ENCODE results near the gene C2orf74.
"Not testable (repeated sequence)": the region's sequence is repeated elsewhere in the genome, so short reads cannot be mapped to it uniquely, and the experiment has no call there.

Gene C2orf74

GRCh38 chr2:61175036-61175435 lies 13.0 kb downstream of the C2orf74 start:
- DNase-seq (ENCODE audit: low read depth) = no peak

- peak; percentile 79 for DNase-seq (ENCODE audit: low read depth)
Measured at GRCh38 chr2:61176755-61177726, 15.1 kb downstream of the C2orf74 start.

- DNase-seq (ENCODE audit: low read depth) = peak; percentile 12
Measured at GRCh38 chr2:61177727-61178549, 15.9 kb downstream of the C2orf74 start.

GRCh38 chr2:61178603-61179545 lies 16.9 kb downstream of the C2orf74 start:
- peak; percentile 40 for DNase-seq (ENCODE audit: low read depth)

GRCh38 chr2:61179701-61180639 lies 18.0 kb downstream of the C2orf74 start:
- DNase-seq (ENCODE audit: low read depth) = peak; percentile 87

GRCh38 chr2:61180686-61181085 lies 18.7 kb downstream of the C2orf74 start:
- no peak for DNase-seq (ENCODE audit: low read depth)

GRCh38 chr2:61181382-61182058 lies 19.5 kb downstream of the C2orf74 start:
- peak; percentile 52 for DNase-seq (ENCODE audit: low read depth)

- no peak for DNase-seq (ENCODE audit: low read depth)
Measured at GRCh38 chr2:61182059-61182383, 20.0 kb downstream of the C2orf74 start.

- no peak for DNase-seq (ENCODE audit: low read depth)
Measured at GRCh38 chr2:61183795-61184194, 21.8 kb downstream of the C2orf74 start.

GRCh38 chr2:61184263-61184662 lies 22.3 kb downstream of the C2orf74 start:
- no peak for DNase-seq (ENCODE audit: low read depth)

- DNase-seq (ENCODE audit: low read depth) = no peak
Measured at GRCh38 chr2:61185231-61185728, 23.3 kb downstream of the C2orf74 start.

- DNase-seq (ENCODE audit: low read depth) = no peak
Measured at GRCh38 chr2:61187085-61187484, 25.1 kb downstream of the C2orf74 start.

- no peak for DNase-seq (ENCODE audit: low read depth)
Measured at GRCh38 chr2:61193670-61194561, 31.9 kb downstream of the C2orf74 start.

GRCh38 chr2:61194646-61195045 lies 32.7 kb downstream of the C2orf74 start:
- DNase-seq (ENCODE audit: low read depth) = not testable (repeated sequence)

GRCh38 chr2:61196671-61197070 lies 34.7 kb downstream of the C2orf74 start:
- DNase-seq (ENCODE audit: low read depth) = peak; percentile 69

- no peak for DNase-seq (ENCODE audit: low read depth)
Measured at GRCh38 chr2:61205132-61205531, 43.1 kb downstream of the C2orf74 start.

- peak; percentile 93 for DNase-seq (ENCODE audit: low read depth)
Measured at GRCh38 chr2:61210332-61210981, 48.5 kb downstream of the C2orf74 start.

- DNase-seq (ENCODE audit: low read depth) = no peak
Measured at GRCh38 chr2:61214171-61214570, 52.2 kb downstream of the C2orf74 start.

All from amniotic epithelial cell (primary cell).